Activated gamma-delta T cell treated with anti-CD3 and anti-CD28 coated beads, Interleukin-2, amount 50 U/mL, for 16 hours (primary cell): ENCODE data around the gene DPP8.
"Not testable (repeated sequence)": the region's sequence is repeated elsewhere in the genome, so short reads cannot be mapped to it uniquely, and the experiment has no call there.

Source experiments
- DNase-seq: peaks from one replicate; pipeline ENCODE4 v3.0.0-alpha.2; 2020; ENCODE audit warnings: low read depth

The DPP8 gene

GRCh38 chr15:65516997-65517865, at the start of gene DPP8:
Gene DPP8 (minus strand): TSS chr15:65517689. CDS start chr15:65512553, 5,136 bp downstream.
- peak; percentile 93 for DNase-seq

DNA sequence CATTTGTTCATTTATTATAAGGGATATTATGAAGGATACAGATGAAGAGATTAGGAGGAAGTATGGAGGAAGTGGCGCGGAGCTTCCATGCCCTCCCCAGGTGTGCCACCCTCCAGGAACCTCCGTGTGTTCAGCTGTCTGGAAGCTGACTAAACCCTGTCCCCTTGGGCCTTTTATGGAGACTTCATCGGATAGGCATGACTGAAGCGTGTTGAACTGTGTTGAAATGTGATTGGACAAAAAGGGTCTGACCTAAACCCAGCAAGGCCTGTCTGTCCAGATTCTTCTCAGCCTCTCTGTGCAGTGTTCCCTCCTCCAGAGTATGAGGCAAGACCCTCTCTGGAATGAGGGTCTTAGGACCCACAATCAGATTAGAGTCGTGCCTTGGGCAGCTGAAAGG, 44.4 kb upstream of the DPP8 start:
- no peak for DNase-seq

DNA sequence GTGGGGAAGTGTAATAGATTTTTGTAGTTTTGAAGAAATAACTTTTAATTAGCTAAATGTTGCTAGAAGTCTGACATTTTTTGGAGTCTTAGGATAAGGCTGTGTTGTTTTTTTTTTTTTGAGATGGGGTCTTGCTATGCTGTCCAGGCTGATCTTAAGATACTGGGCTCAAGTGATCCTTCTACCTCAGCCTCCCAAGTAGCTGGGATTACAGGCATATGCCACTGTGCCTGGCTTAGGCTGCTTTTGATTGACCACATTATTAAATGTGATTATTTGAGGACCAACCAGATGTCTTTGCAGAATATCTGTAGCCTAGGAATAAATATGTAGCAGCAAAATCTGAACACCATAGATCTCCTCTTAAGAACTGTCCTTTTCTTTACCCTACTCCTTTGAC, 42.5 kb upstream of the DPP8 start:
- no peak for DNase-seq

DNA sequence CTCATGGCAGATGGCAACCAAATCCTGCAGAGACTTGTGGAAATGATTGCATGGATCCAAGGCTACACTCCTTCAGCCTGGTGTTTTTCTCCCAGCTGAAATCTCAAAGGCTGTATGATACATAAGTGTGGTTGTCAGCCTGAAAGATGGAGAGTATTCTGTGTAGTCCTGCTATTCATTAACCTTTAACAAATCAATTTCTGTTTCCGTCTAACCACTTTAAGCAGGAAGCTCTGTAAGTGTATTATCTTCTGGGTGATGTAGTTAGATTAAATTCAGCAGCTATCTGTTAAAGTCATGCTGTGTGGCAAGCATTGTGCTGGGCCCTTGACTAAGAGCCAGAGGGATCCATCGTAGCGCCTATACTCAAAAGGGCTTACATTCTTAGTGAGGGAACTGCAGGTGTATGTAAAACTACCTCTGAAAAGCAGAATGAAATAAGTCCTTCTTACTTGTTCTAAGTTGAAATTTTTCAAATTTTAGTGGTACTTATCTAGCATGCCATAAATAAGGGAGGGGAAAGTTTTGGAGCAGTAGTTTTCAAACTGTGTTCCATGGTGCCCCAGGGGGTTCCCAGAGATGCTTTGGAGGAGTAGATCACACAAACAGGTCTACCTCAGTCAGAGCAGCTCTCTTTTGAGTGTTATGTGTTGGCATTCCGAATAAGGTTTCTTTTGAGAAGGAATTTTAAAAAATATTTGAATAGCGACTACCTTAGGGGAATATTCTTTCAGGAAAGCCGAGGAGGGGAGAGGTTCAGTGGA, 41.7 kb upstream of the DPP8 start:
- DNase-seq, result no peak

GRCh38 chr15:65558336-65558735, 40.8 kb upstream of the DPP8 start:
- DNase-seq, result no peak

- DNase-seq, result no peak
These were observed 39.1 kb upstream of the DPP8 start for GRCh38 chr15:65556622-65557021.

DNA sequence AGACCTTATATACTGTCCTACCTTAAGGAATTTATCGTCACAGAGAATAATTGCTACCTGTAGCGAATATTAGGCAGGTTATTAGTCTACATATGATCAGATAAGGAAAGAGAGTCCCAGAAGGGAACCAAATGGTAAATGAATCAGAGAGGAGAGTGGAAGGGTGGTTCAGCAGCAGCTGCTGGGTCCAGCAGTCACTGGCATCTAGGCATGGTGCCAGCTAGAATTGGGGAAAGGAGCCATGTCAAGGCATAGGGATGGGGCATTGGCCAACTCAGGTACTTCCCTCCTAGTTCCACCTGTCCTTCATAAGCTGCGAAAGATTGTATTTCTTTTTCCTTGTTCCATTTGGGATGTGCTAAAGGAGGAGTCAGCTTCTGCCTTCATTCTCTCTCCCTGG, 36.2 kb upstream of the DPP8 start:
- no peak for DNase-seq

DNA sequence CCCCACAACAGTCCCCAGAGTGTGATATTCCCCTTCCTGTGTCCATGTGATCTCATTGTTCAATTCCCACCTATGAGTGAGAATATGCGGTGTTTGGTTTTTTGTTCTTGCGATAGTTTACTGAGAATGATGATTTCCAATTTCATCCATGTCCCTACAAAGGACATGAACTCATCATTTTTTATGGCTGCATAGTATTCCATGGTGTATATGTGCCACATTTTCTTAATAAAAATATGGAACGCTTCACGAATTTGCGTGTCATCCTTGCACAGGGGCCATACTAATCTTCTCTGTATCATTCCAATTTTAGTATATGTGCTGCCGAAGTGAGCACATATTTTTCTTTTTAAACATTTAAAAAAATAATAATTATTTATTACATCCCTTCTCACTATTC, 35.4 kb upstream of the DPP8 start:
- not testable (repeated sequence) for DNase-seq

DNA sequence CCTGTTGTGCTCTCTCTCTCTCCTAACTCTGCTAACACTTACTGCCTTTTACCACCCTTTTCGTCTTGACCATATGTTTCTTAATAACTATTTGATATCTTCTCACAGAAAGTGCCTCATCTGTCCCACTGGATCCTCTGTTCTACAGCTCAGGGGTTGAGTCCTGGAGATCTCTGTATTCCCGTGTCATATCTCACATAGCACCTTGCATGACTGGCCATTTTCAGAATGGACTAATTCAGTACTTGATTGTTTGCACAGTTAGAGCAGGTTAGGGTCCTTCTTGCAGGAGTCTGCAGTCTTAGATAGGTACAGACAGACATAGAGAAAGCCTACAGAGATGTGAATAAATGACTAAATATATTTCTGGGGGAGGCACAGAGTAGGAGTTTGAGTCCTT, 33.7 kb upstream of the DPP8 start:
- no peak for DNase-seq

GRCh38 chr15:65550681-65551098, 33.2 kb upstream of the DPP8 start:
- no peak for DNase-seq

DNA sequence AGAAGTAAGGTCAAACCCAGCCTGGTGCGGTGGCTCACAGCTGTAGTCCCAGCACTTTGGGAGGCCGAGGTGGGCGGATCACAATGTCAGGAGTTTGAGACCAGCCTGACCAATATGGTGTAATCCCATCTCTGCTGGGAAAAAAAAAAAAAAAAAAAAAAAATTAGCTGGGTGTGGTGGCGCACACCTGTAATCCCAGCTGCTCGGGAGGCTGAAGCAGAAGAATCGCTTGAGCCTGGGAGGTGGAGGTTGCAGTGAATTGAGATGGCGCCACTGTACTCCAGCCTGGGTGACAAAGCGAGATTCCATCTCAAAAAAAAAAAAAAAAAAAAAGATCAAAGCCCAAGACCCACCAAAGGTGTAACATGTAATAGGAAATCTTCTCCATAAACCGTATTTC, 31.8 kb upstream of the DPP8 start:
- DNase-seq, result not testable (repeated sequence)

- no peak for DNase-seq
These were observed 30.4 kb upstream of the DPP8 start for GRCh38 chr15:65547841-65548240.

- DNase-seq, result no peak
These were observed 23.8 kb upstream of the DPP8 start for GRCh38 chr15:65541231-65541820.

- no peak for DNase-seq
These were observed 22.8 kb upstream of the DPP8 start for GRCh38 chr15:65540314-65540713.

GRCh38 chr15:65535192-65535591, 17.7 kb upstream of the DPP8 start:
- no peak for DNase-seq

GRCh38 chr15:65533057-65533756, 15.7 kb upstream of the DPP8 start:
- DNase-seq, result no peak

GRCh38 chr15:65532738-65533051, 15.2 kb upstream of the DPP8 start:
- no peak for DNase-seq

- peak; percentile 82 for DNase-seq
These were observed 13.0 kb upstream of the DPP8 start, which contains the start of gene HACD3 for GRCh38 chr15:65530318-65531111. Gene HACD3 (plus strand): TSS chr15:65530463. CDS start chr15:65530632, 169 bp downstream.

DNA sequence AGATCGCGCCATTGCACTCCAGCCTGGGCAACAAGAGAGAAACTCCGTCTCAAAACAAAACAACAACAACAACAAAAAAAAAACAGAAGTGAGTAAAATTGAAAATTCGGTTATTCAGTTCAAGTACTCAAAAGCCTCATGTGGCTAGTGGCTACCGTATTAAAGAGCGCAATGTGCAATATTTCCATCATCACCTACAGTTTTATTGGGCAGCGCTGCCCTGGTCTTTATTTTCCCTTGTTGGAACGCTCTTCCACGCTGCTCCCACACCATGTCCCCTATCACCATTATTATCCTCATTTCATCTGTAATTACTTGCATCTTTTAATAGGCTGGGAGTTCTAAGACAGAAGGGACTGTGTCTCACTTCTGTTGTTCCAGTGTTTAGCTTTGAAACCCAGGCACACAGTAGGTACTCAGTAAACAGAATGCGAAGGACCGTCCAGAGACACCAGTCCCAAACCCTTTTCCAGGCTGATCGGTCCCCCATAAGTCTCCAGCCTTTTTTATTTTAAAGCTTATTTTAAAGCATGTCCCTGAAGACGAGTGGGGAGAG, 12.4 kb upstream of the DPP8 start:
- no peak for DNase-seq

DNA sequence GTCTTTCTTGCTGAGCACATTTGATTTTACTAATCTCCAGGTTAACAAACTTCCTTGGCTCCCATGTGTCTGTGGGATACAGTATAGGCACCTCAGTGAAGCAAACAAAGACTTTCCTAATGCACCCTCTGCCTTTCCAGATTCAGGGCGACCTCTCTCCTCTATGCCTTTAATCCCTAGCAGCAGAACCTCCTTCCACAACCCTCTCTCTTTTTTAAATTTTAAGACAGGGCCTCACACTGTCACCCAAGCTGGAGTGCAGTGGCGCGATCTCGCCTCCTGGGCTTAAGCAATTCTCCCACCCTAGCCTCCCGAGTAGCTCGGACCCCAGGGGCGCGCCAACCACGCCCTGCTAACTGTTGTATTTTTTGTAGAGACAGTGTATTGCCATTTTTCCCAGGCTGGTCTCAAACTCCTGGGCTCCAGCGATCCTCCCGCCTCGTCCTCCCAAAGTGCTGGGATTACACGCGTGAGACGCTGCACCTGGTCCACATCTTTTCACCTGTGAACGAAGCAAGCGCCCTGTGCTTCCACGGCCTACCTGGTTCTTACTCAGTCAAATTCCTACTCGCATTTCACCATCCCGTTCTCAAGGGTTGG, 11.1 kb upstream of the DPP8 start:
- no peak for DNase-seq

DNA sequence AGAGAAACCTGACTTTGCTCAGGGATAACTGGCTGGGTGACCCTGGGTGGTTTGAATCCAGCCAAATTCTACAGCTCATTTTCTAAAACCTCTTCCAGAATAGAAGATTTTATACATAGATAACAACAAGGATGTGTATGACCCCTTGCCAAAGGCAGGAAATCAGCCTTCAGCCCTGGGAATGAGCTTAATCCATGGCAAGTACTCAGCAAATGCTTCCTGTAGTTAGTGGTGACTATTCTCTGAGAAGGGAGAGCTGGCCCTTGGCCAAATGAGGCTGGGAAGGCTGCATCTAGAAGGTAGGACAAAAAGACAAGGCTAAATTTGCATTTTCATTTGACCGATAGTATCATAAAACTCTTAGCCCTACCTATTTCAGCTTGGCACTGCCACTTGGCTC, 8.1 kb upstream of the DPP8 start:
- no peak for DNase-seq
